ENCODE results near the gene RGS8. TPM values are rescaled to one million over a fixed set of nuclear protein-coding genes. Genes with fewer than 3 reads are reported as not detected.

RGS8 gene
- total RNA-seq, 2 experiments from 2014 or later = not detected

GRCh38 chr1:182679684-182680083, 4.7 kb downstream of the RGS8 start:
- Mint-ChIP-seq H3K9me3 (no peaks in the 10 kb centered on the region), H3K27me3 (ENCODE audit: low read depth) (peaks cover 10% of the 10 kb centered on the region), H3K4me1 (ENCODE audit: low read depth) (peaks cover 11% of the 10 kb centered on the region), H3K27ac (no peak overlapping the region), H3K4me3 (no peak overlapping the region), H3K36me3 (ENCODE audit: low read depth) (no peaks in the 10 kb centered on the region)
- CTCF ChIA-PET = interaction anchor here (1.3 kb wide), 1 partner anchor 103 kb away, joined by 3 read pairs; no protein-coding TSS in a partner anchor
- DNase-seq = no peak
- intact Hi-C loops (cut with micrococcal nuclease) = no loop called here

- no peak overlapping the region for H3K4me3 Mint-ChIP-seq
- intact Hi-C loops (cut with micrococcal nuclease) = no loop called here
- H3K36me3 Mint-ChIP-seq (ENCODE audit: low read depth) = no peaks in the 10 kb centered on the region
- DNase-seq = no peak
- peaks cover 8% of the 10 kb centered on the region for H3K4me1 Mint-ChIP-seq (ENCODE audit: low read depth)
- no peaks in the 10 kb centered on the region for H3K9me3 Mint-ChIP-seq
- H3K27ac Mint-ChIP-seq = no peak overlapping the region
- CTCF ChIA-PET = interaction anchor here (0.7 to 1.8 kb wide), 4 partner anchors 9 to 298 kb away, joined by 3 to 6 read pairs (median 4); no protein-coding TSS in a partner anchor
- no peaks in the 10 kb centered on the region for H3K27me3 Mint-ChIP-seq (ENCODE audit: low read depth)
These were observed 6.8 kb downstream of the RGS8 start for GRCh38 chr1:182677397-182678098.

GRCh38 chr1:182676274-182676673, 8.1 kb downstream of the RGS8 start:
- CTCF ChIA-PET = interaction anchor here (0.6 to 2.0 kb wide), 5 partner anchors 10 to 106 kb away, joined by 3 to 8 read pairs (median 5); no protein-coding TSS in a partner anchor
- H3K4me1 Mint-ChIP-seq (ENCODE audit: low read depth) = peaks cover 11% of the 10 kb centered on the region
- intact Hi-C loops (cut with micrococcal nuclease) = no loop called here
- H3K27ac Mint-ChIP-seq = no peak overlapping the region
- H3K4me3 Mint-ChIP-seq = no peak overlapping the region
- peaks cover 3% of the 10 kb centered on the region for H3K27me3 Mint-ChIP-seq (ENCODE audit: low read depth)
- DNase-seq = no peak
- no peaks in the 10 kb centered on the region for H3K9me3 Mint-ChIP-seq
- no peaks in the 10 kb centered on the region for H3K36me3 Mint-ChIP-seq (ENCODE audit: low read depth)

GRCh38 chr1:182674346-182675246, 9.8 kb downstream of the RGS8 start:
- CTCF ChIA-PET = interaction anchor here (0.7 to 3.2 kb wide), 7 partner anchors 14 to 1732 kb away, joined by 3 to 12 read pairs (median 3); no protein-coding TSS in a partner anchor
- H3K9me3 Mint-ChIP-seq = no peaks in the 10 kb centered on the region
- intact Hi-C loops (cut with micrococcal nuclease) = loop anchor here (1.0 kb wide), 1 partner anchor 73 kb away; no protein-coding TSS in a partner anchor
- H3K4me1 Mint-ChIP-seq (ENCODE audit: low read depth) = peaks cover 3% of the 10 kb centered on the region
- H3K36me3 Mint-ChIP-seq (ENCODE audit: low read depth) = no peaks in the 10 kb centered on the region
- H3K4me3 Mint-ChIP-seq = no peak overlapping the region
- no peak for DNase-seq
- H3K27me3 Mint-ChIP-seq (ENCODE audit: low read depth) = peaks cover 4% of the 10 kb centered on the region
- H3K27ac Mint-ChIP-seq = no peak overlapping the region

GRCh38 chr1:182672487-182672836, 11.9 kb downstream of the RGS8 start:
- DNase-seq = no peak
- CTCF ChIA-PET = interaction anchor here (1.5 to 3.2 kb wide), 2 partner anchors 73 to 109 kb away, joined by 4 to 12 read pairs; no protein-coding TSS in a partner anchor
- intact Hi-C loops (cut with micrococcal nuclease) = no loop called here
- H3K4me1 Mint-ChIP-seq (ENCODE audit: low read depth) = peaks cover 3% of the 10 kb centered on the region
- H3K36me3 Mint-ChIP-seq (ENCODE audit: low read depth) = no peaks in the 10 kb centered on the region
- H3K9me3 Mint-ChIP-seq = no peaks in the 10 kb centered on the region
- peaks cover 4% of the 10 kb centered on the region for H3K27me3 Mint-ChIP-seq (ENCODE audit: low read depth)
- H3K4me3 Mint-ChIP-seq = no peak overlapping the region
- no peak overlapping the region for H3K27ac Mint-ChIP-seq

GRCh38 chr1:182671750-182672486, 12.5 kb downstream of the RGS8 start:
- H3K27me3 Mint-ChIP-seq (ENCODE audit: low read depth) = peaks cover 4% of the 10 kb centered on the region
- CTCF ChIA-PET = interaction anchor here (1.5 to 3.2 kb wide), 2 partner anchors 72 to 110 kb away, joined by 4 to 12 read pairs; no protein-coding TSS in a partner anchor
- H3K36me3 Mint-ChIP-seq (ENCODE audit: low read depth) = no peaks in the 10 kb centered on the region

GRCh38 chr1:182670032-182670749, 14.2 kb downstream of the RGS8 start:
- H3K27ac Mint-ChIP-seq = no peak overlapping the region
- H3K27me3 Mint-ChIP-seq (ENCODE audit: low read depth) = peaks cover 4% of the 10 kb centered on the region
- H3K4me3 Mint-ChIP-seq = no peak overlapping the region
- peaks cover 3% of the 10 kb centered on the region for H3K4me1 Mint-ChIP-seq (ENCODE audit: low read depth)
- no peaks in the 10 kb centered on the region for H3K9me3 Mint-ChIP-seq
- intact Hi-C loops (cut with micrococcal nuclease) = no loop called here
- no peaks in the 10 kb centered on the region for H3K36me3 Mint-ChIP-seq (ENCODE audit: low read depth)
- DNase-seq = no peak
- CTCF ChIA-PET = no interaction called here

More at GRCh38 chr1:182671750-182672486, 12.5 kb downstream of the RGS8 start:
- no peak for DNase-seq
- Mint-ChIP-seq H3K4me1 (ENCODE audit: low read depth) (peaks cover 3% of the 10 kb centered on the region), H3K4me3 (no peak overlapping the region), H3K9me3 (no peaks in the 10 kb centered on the region), H3K27ac (no peak overlapping the region)
- intact Hi-C loops (cut with micrococcal nuclease) = no loop called here

GRCh38 chr1:182669266-182669665, 15.1 kb downstream of the RGS8 start:
- CTCF ChIA-PET = interaction anchor here (0.5 to 1.2 kb wide), 2 partner anchors 40 to 78 kb away, joined by 3 to 6 read pairs; no protein-coding TSS in a partner anchor
- intact Hi-C loops (cut with micrococcal nuclease) = no loop called here
- peaks cover 3% of the 10 kb centered on the region for H3K4me1 Mint-ChIP-seq (ENCODE audit: low read depth)
- H3K36me3 Mint-ChIP-seq (ENCODE audit: low read depth) = no peaks in the 10 kb centered on the region
- peaks cover 4% of the 10 kb centered on the region for H3K27me3 Mint-ChIP-seq (ENCODE audit: low read depth)
- H3K4me3 Mint-ChIP-seq = no peak overlapping the region
- no peaks in the 10 kb centered on the region for H3K9me3 Mint-ChIP-seq
- DNase-seq = no peak
- no peak overlapping the region for H3K27ac Mint-ChIP-seq

GRCh38 chr1:182668521-182669054, 15.8 kb downstream of the RGS8 start:
- peaks cover 4% of the 10 kb centered on the region for H3K27me3 Mint-ChIP-seq (ENCODE audit: low read depth)
- no peaks in the 10 kb centered on the region for H3K36me3 Mint-ChIP-seq (ENCODE audit: low read depth)
- H3K4me3 Mint-ChIP-seq = no peak overlapping the region
- H3K4me1 Mint-ChIP-seq (ENCODE audit: low read depth) = peaks cover 3% of the 10 kb centered on the region
- H3K9me3 Mint-ChIP-seq = no peaks in the 10 kb centered on the region
- intact Hi-C loops (cut with micrococcal nuclease) = no loop called here
- no peak overlapping the region for H3K27ac Mint-ChIP-seq
- CTCF ChIA-PET = interaction anchor here (0.5 to 1.2 kb wide), 2 partner anchors 39 to 78 kb away, joined by 3 to 6 read pairs; no protein-coding TSS in a partner anchor
- no peak for DNase-seq

- Mint-ChIP-seq H3K9me3 (no peaks in the 10 kb centered on the region), H3K27ac (no peak overlapping the region), H3K36me3 (ENCODE audit: low read depth) (no peaks in the 10 kb centered on the region), H3K4me3 (no peak overlapping the region), H3K27me3 (ENCODE audit: low read depth) (peaks cover 4% of the 10 kb centered on the region), H3K4me1 (ENCODE audit: low read depth) (peaks cover 3% of the 10 kb centered on the region)
- DNase-seq = no peak
- intact Hi-C loops (cut with micrococcal nuclease) = no loop called here
- CTCF ChIA-PET = interaction anchor here (2.3 kb wide), 1 partner anchor 70 kb away, joined by 12 read pairs; no protein-coding TSS in a partner anchor
These were observed 16.4 kb downstream of the RGS8 start for GRCh38 chr1:182667848-182668505.

- H3K27me3 Mint-ChIP-seq (ENCODE audit: low read depth) = peaks cover 4% of the 10 kb centered on the region
- no peaks in the 10 kb centered on the region for H3K9me3 Mint-ChIP-seq
- H3K4me3 Mint-ChIP-seq = no peak overlapping the region
- CTCF ChIA-PET = interaction anchor here (0.8 to 2.3 kb wide), 5 partner anchors 10 to 68 kb away, joined by 3 to 12 read pairs (median 4); no protein-coding TSS in a partner anchor
- no peak overlapping the region for H3K27ac Mint-ChIP-seq
- intact Hi-C loops (cut with micrococcal nuclease) = no loop called here
- no peaks in the 10 kb centered on the region for H3K36me3 Mint-ChIP-seq (ENCODE audit: low read depth)
- DNase-seq = no peak
- H3K4me1 Mint-ChIP-seq (ENCODE audit: low read depth) = peaks cover 3% of the 10 kb centered on the region
These were observed 17.7 kb downstream of the RGS8 start for GRCh38 chr1:182666706-182667105.
